B cell (primary cell): ENCODE measurements around the gene AHRR. TPM values are rescaled to one million over a fixed set of nuclear protein-coding genes. Genes with fewer than 3 reads are reported as not detected.

Experiments
- ATAC-seq: fragments of 200-7000 bp; cut with Tn5 transposase; one replicate; pipeline ENCODE4 v1.10.0; 2021; ENCODE audit warnings: low read depth, mild to moderate bottlenecking, moderate number of reproducible peaks, moderate library complexity
- CTCF ChIA-PET: fragments of 350-600 bp; sonication (Branson Sonifier 250); formaldehyde crosslinking; loops from one replicate; lab custom pipeline; 2021; ENCODE audit warnings: antibody characterized with exemption, inconsistent platforms; lab: Charles Lee
- POLR2A ChIA-PET: fragments of 350-600 bp; sonication (Branson Sonifier 250); formaldehyde crosslinking; loops from one replicate; lab custom pipeline; 2021; ENCODE audit warnings: antibody characterized with exemption; lab: Charles Lee
- DNase-seq: peaks from one replicate; pipeline ENCODE4 v3.0.0; 2013
- H2AFZ ChIP-seq: 2 replicates; pipeline ENCODE4 v1.6.1; 2012; ENCODE audit warnings: mild to moderate bottlenecking, low read depth, low read length; ENCODE audit not compliant: insufficient read depth, poor library complexity, severe bottlenecking
- H3K27ac ChIP-seq, 2 donors: 1 replicate in 1 of 2; 2 replicates in 1 of 2; pipeline ENCODE4 v1.5.1; 2012 to 2013; ENCODE audit warnings: low read length in 2 of 2, mild to moderate bottlenecking in 2 of 2, moderate library complexity in 1 of 2
- H3K27me3 ChIP-seq, 4 experiments: fragments of 200-600 bp in 1 of 4; sonication (generic) in 1 of 4; replicated peaks in 1 of 4; 1 replicate in 2 of 4; 2 replicates in 2 of 4; pipeline versions ENCODE4 v1.6.1 to v1.7.0; 2013 to 2016; ENCODE audit warnings: low read length in 3 of 4, mild to moderate bottlenecking in 2 of 4, mixed read lengths in 1 of 4, moderate library complexity in 1 of 4; ENCODE audit not compliant: insufficient read depth in 4 of 4, control insufficient read depth in 3 of 4; ENCODE audit errors: control extremely low read depth in 1 of 4
- H3K36me3 ChIP-seq, 2 experiments: replicated peaks in 1 of 2; 1 replicate in 1 of 2; 2 replicates in 1 of 2; pipeline versions ENCODE4 v1.6.1 to v1.7.1; 2013; ENCODE audit warnings: low read length in 1 of 2; ENCODE audit not compliant: insufficient read depth in 2 of 2, control insufficient read depth in 1 of 2; ENCODE audit errors: control extremely low read depth in 1 of 2, extremely low read depth in 1 of 2
- H3K4me1 ChIP-seq, 2 donors: fragments of 200-600 bp in 1 of 2; sonication (generic) in 1 of 2; 1 replicate in 1 of 2; 2 replicates in 1 of 2; pipeline versions ENCODE4 v1.5.1 to v1.6.1; 2013 to 2017; ENCODE audit warnings: low read length in 2 of 2; ENCODE audit not compliant: control insufficient read depth in 2 of 2, insufficient read depth in 2 of 2
- H3K4me2 ChIP-seq: replicated peaks from 2 replicates; pipeline ENCODE3; 2012; ENCODE audit warnings: mild to moderate bottlenecking, low read depth, low read length; ENCODE audit not compliant: poor library complexity, severe bottlenecking
- H3K4me3 ChIP-seq, 5 experiments: fragments of 200-600 bp in 1 of 5; sonication (generic) in 1 of 5; 1 replicate in 3 of 5; 2 replicates in 2 of 5; pipeline versions ENCODE4 v1.5.1 to v1.7.0; 2011 to 2016; ENCODE audit warnings: low read length in 4 of 5, mild to moderate bottlenecking in 4 of 5, low read depth in 2 of 5, control low read depth in 1 of 5, moderate library complexity in 1 of 5; ENCODE audit not compliant: insufficient read depth in 1 of 5; ENCODE audit errors: control extremely low read depth in 1 of 5, extremely low read depth in 1 of 5
- H3K79me2 ChIP-seq: fragments of 200-600 bp; sonication (generic); one replicate; pipeline ENCODE4 v1.6.0; 2016; ENCODE audit warnings: low read length; ENCODE audit not compliant: control insufficient read depth, insufficient read depth
- H3K9ac ChIP-seq: fragments of 200-600 bp; sonication (generic); 2 replicates; pipeline ENCODE4 v1.6.1; 2017; ENCODE audit warnings: mild to moderate bottlenecking, low read length, moderate library complexity
- H3K9me3 ChIP-seq, 3 donors: one replicate each; pipeline versions ENCODE4 v1.6.1 to v1.7.1; 2013; ENCODE audit warnings: low read length in 2 of 3; ENCODE audit not compliant: control insufficient read depth in 2 of 3, insufficient read depth in 1 of 3; ENCODE audit errors: control extremely low read depth in 1 of 3
- H4K20me1 ChIP-seq: 2 replicates; pipeline ENCODE4 v1.6.0; 2012; ENCODE audit warnings: mild to moderate bottlenecking, low read length; ENCODE audit not compliant: insufficient read depth, control insufficient read depth, poor library complexity, severe bottlenecking
- H3K27ac Mint-ChIP-seq: one replicate; pipeline ENCODE4 v1.8.0; 2021; ENCODE audit warnings: mixed read lengths
- H3K27me3 Mint-ChIP-seq: one replicate; pipeline ENCODE4 v1.8.0; 2021; ENCODE audit warnings: mixed read lengths
- H3K4me1 Mint-ChIP-seq: one replicate; pipeline ENCODE4 v1.8.0; 2021; ENCODE audit warnings: mixed read lengths
- H3K4me3 Mint-ChIP-seq: one replicate; pipeline ENCODE4 v1.8.0; 2021; ENCODE audit warnings: mixed read lengths
- H3K9me3 Mint-ChIP-seq: one replicate; pipeline ENCODE4 v1.8.0; 2022; ENCODE audit warnings: mixed read lengths; ENCODE audit not compliant: insufficient read depth
- CTCF ChIP-seq: fragments of 200-600 bp; IDR thresholded peaks from one replicate; pipeline ENCODE4 v1.8.0; 2022; ENCODE audit warnings: antibody characterized with exemption, mild to moderate bottlenecking
- EZH2 ChIP-seq: IDR thresholded peaks from 2 replicates; pipeline ENCODE4 v1.6.1; 2012; ENCODE audit warnings: borderline replicate concordance, low read depth, mild to moderate bottlenecking, moderate library complexity, low read length; ENCODE audit not compliant: insufficient read depth, poor library complexity, severe bottlenecking
- whole genome bisulfite sequencing: methylation state at CpG from one replicate; pipeline ENCODE4 v1.1.5; 2013; ENCODE audit warnings: missing lambda C conversion rate; ENCODE audit not compliant: insufficient coverage; 5-methylcytosine and 5-hydroxymethylcytosine counted together
- intact Hi-C: fragments of 100-400 bp; cut with micrococcal nuclease; formaldehyde crosslinking; loops from one replicate; pipeline ENCODE4 v1.10.0; 2022
- polyA plus RNA-seq: library from polyadenylated mRNA; depleted of rRNA; stranded (reverse); fragments of >200 nt; gene quantifications from 2 replicates; pipeline ENCODE4 v1.2.3, GENCODE V29; 2012
- total RNA-seq, 2 donors: library from RNA; stranded (reverse); fragments of 120-200 nt in 1 of 2; gene quantifications; 1 replicate in 1 of 2; 2 replicates in 1 of 2; pipeline versions ENCODE4 v1.2.3 to v1.2.4, GENCODE V29; 2013 to 2022

Gene AHRR
- total and polyA plus RNA-seq, 2 donors (not counting 1 experiment from before 2014, with no cell fraction given), result 0.13 to 1.7 TPM

DNA sequence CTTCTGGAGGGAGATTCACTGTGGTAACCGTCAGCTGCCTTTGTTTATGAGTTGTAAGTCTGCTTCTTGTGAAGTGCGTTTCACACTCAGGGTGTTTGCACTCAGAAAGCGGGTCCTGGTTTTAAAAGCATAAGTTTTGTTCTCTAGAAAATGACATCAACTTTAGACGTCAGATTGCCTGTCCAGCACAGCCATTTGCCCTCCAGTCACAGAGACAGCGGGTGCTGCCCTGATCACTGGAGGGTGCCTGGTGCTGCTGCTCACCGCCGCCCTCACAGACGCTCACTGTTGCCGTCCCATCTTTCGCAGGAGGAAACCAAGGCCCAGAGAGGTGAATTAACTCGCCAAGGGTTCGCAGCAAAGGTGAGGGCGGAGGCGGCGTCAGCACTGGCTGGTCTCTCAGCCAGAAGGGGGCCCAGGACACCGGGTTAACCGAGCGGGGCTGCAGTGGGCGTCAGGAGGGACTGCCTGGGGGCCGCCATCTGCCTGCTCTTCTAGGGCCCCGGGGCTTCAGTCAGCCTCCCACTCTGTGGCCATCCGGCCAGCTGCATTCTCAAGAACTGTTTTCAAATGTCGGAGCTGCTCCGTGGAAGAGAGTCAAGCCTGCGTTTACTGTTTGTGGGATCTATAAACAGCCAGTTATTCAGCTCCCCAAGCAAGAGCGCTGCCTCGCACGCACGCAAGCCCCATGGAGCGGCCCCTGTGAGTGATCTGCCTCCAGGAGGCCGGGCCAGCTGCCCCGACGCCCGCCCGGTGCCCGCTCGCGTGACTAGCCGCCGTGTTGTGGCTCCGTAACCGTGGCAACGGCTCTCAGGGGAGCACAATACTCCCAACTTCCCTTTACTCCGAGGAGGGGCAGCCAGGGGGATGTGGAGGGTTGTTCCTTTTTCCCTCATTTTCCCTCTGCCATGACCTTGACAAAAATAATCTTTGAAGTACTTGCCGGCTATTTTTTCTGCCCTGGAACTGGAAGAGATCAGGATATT lies 78.1 kb downstream of the AHRR start:
- Mint-ChIP-seq H3K27ac (peak overlapping the region; percentile 88), H3K4me1 (peaks cover 45% of the 10 kb centered on the region), H3K27me3 (peaks cover 24% of the 10 kb centered on the region), H3K9me3 (no peaks in the 10 kb centered on the region), H3K4me3 (peak overlapping the region; percentile 71)
- H2AFZ ChIP-seq, result no peak overlapping the region
- peak overlapping the region in 3 of 5 experiments; percentile 2 to 26 (median 26) for H3K4me3 ChIP-seq
- 52% methylated on average over 31 of the region's 45 CpGs for WGBS
- H4K20me1 ChIP-seq, result no peaks in the 10 kb centered on the region
- H3K9me3 ChIP-seq, result peaks cover 0 to 19% (median 0%) of the 10 kb centered on the region in 3 donors
- peaks cover 36 to 37% of the 10 kb centered on the region in 2 donors for H3K4me1 ChIP-seq
- DNase-seq (peak; percentile 87), ATAC-seq (peak; percentile 73)
- POLR2A ChIA-PET, result interaction anchor here (1.0 kb wide), 1 partner anchor 15 kb away, joined by 3 read pairs; no protein-coding TSS in a partner anchor
- intact Hi-C loops, result no loop called here
- peak overlapping the region; percentile 19 for H3K9ac ChIP-seq
- no peak overlapping the region for H3K27ac ChIP-seq
- H3K79me2 ChIP-seq, result no peaks in the 10 kb centered on the region
- CTCF ChIA-PET, result no interaction called here
- H3K4me2 ChIP-seq, result peak overlapping the region; percentile 68
- H3K27me3 ChIP-seq, result peaks cover 0 to 22% (median 11%) of the 10 kb centered on the region in 4 experiments
- TF ChIP-seq CTCF (no peak), EZH2 (no peak)
- no peaks in the 10 kb centered on the region for H3K36me3 ChIP-seq
